ENCODE measurements around the gene TRAF3IP1.
A peak's percentile ranks its signal among the peaks of the same experiment; 100 is the strongest.

TRAF3IP1 gene

DNA sequence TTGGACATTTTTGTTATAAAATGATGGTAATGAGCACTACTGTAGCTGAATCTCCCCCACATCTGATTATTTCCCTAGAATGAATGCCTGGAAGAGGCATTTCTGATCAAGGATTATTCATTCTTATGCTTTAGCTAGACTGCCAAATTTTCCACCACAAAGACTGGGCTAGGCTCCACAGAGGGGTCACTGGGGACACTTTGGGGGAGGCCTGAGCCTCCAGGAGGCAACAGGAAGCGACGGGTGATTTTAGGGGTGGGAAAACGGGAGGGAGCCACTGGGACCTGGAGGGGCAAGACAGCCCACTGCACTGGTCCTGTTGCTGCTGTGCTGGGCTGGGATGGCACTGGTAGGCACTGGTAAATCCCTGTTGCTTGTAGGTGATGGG lies 104.0 kb downstream of the TRAF3IP1 start:
- TF ChIP-seq, protein P1, sequence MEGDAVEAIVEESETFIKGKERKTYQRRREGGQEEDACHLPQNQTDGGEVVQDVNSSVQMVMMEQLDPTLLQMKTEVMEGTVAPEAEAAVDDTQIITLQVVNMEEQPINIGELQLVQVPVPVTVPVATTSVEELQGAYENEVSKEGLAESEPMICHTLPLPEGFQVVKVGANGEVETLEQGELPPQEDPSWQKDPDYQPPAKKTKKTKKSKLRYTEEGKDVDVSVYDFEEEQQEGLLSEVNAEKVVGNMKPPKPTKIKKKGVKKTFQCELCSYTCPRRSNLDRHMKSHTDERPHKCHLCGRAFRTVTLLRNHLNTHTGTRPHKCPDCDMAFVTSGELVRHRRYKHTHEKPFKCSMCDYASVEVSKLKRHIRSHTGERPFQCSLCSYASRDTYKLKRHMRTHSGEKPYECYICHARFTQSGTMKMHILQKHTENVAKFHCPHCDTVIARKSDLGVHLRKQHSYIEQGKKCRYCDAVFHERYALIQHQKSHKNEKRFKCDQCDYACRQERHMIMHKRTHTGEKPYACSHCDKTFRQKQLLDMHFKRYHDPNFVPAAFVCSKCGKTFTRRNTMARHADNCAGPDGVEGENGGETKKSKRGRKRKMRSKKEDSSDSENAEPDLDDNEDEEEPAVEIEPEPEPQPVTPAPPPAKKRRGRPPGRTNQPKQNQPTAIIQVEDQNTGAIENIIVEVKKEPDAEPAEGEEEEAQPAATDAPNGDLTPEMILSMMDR (IDR thresholded peaks at IDR 0.05; ENCODE audit: borderline replicate concordance, insufficient read depth, low read depth, low read length), result no peak
- H3K4me3 ChIP-seq (ENCODE audit: low read depth, low read length), result no peak overlapping the region

DNA sequence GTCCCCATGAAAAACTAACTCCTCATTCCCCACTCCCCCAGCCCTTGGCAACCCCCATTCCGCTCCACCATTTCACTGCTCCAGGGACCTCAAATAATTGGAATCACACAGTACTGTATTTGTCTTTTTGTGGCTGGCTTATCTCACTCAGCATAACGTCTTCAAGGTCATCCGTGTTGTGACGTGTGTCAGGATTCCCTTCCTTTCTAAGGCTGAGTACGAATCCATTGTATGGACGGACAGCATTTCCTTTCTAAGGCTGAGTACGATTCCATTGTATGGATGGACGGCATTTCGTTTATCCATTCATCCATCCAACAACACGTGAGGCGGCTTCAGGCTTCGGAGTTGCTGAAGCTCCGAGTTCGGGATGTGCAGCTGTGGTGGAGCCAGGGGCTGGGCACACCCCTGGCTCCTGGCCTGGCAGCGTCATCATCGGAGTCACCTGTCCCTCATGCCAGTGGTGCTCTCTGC lies 105.2 kb downstream of the TRAF3IP1 start:
- H3K4me3 ChIP-seq (ENCODE audit: low read depth, low read length), result no peak overlapping the region

DNA sequence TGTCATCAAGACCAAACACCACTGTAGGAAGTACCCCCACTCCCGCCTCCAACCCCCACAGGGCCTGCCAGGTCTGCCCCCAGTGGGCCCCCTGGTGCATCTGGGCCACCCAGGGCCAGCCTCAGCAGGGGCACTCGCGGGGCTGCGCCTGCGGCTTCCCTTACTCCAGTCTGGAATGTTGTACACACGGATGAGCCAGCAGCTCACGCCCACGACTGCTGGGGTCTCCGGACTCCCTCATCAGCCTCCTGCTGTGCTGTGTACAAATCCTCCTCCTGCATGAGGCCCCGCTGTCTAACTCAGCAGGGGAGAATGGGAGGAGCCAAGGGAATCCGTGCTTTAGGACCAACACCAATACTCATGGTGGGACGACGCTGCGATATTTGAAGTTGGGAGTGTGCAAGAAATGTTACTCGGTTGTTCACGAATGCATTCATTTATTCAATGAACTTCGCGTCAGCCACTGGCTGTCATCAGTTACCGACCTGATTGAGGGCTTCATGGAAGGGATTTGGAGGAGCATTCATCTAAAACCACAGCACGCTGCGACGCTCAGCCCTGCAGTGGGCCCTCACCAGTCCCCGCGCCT lies 105.8 kb downstream of the TRAF3IP1 start:
- peak overlapping the region; percentile 76 for H3K4me3 ChIP-seq (ENCODE audit: low read depth, low read length)
- TF ChIP-seq, protein P1 (IDR thresholded peaks at IDR 0.05; ENCODE audit: borderline replicate concordance, insufficient read depth, low read depth, low read length), result 0 out of 2 replicates have a peak, but pooled peaks have one; percentile 7

More for the DNA sequence above, 105.2 kb downstream of the TRAF3IP1 start:
- TF ChIP-seq, protein P1 (IDR thresholded peaks at IDR 0.05; ENCODE audit: borderline replicate concordance, insufficient read depth, low read depth, low read length), result no peak

DNA sequence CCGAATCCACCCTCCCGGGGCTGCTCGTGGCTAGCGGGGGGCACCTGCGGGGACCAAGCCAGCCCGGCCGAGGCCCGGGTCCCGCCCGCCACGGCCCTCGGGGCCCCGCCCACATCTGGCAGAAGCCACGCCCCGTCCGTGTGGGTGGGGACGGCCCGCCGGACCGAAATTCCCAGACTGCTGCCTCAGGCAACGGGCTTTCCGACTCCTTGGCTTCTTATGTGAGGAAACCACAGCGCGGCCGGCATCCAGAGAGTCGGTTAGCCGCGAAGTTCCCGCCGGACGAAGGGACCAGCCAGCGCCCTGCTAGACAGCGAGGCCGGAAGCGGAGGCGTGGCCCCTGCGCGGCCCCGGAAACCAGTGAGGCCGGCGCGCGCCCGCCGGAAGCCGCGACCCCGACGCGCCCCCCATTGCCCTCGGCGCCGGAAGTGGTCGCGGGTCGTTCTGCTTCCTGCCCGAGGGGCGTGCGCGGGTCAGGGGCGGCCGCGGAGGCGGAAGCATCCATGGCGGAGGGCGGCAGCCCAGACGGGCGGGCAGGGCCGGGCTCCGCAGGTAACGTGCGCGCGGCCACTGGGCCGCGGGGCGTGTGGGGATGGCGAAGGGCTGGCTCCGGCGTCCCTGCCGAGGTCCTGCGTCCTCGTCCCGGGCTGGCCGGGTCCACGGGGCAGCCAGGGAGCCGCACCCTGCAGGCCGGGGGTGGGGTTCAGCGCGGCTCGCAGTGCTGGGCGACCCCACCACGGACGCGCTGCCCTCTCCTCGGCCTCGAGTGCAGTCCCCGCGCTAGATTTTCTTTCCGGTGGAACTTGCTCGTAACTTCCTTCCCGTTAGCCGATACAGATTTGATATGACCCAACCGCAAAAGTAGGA lies 106.5 kb downstream of the TRAF3IP1 start, which contains the start of gene ASB1:
Gene ASB1, plus strand, starts transcription at position 360 of the 867 bp plus-strand sequence. Its CDS starts 144 bp downstream, at position 504.
- TF ChIP-seq, protein P1 (IDR thresholded peaks at IDR 0.05; ENCODE audit: borderline replicate concordance, insufficient read depth, low read depth, low read length), result no peak
- peak within 1 kb of the TSS; percentile 76 for H3K4me3 ChIP-seq (ENCODE audit: low read depth, low read length)

DNA sequence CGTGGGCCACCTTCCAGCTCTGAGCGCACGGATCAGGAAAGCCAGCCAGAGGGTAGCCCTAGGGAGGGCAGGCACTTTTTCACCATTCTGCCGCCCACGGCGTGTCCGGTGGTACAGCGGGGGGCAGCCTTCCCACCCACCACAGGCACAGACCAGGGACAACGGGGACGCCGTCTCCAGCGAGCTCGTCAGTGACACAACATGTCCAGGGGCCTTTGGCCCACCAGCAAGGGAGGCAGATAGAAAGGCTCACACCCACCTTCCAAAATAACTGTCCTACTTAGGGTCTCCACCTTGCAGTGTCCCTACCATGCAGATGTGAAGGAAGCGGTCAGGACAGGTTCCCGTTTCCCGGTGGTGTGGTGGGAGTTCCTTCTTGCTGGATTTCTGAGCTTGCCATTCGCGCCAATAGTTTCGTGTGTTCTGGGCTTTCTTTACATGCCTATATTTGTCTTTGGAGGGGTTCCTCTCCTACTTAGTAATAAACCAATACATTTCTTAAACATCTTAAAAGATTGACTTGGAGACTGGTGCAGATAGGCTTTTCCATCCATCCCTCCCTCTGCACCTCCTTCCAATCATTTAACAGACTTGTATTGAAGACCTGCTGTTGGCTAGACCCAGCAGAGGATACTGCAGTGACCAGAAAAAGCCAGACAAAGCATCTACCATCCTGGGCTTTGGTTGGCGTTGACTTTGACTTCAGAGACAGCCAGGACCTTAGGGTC lies 107.3 kb downstream of the TRAF3IP1 start:
- peak overlapping the region; percentile 76 for H3K4me3 ChIP-seq (ENCODE audit: low read depth, low read length)
- TF ChIP-seq, protein P1 (IDR thresholded peaks at IDR 0.05; ENCODE audit: borderline replicate concordance, insufficient read depth, low read depth, low read length), result no peak

DNA sequence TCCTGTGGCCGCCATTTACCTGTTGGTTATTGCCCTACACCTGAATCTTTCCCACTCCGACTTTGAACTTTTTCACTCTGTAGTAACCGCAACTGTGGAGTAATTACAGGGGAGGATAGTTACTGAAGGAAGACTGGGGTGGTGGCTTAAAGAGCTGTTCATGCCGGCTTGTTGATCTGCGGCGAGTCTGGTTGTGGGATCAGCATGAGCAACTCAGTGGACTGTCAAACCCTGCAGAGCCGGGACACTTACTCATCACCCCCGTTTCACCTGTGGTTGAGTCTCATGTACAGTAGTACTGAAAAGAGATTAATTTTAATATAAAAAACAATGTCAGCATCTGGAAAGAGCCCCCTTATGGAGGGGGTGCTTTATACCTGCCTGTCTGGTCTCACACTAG lies 108.5 kb downstream of the TRAF3IP1 start:
- no peak overlapping the region for H3K4me3 ChIP-seq (ENCODE audit: low read depth, low read length)
- TF ChIP-seq, protein P1 (IDR thresholded peaks at IDR 0.05; ENCODE audit: borderline replicate concordance, insufficient read depth, low read depth, low read length), result no peak

Data from GM12875 (cell line).